ENCODE measurements around the gene TCOF1.

DNA sequence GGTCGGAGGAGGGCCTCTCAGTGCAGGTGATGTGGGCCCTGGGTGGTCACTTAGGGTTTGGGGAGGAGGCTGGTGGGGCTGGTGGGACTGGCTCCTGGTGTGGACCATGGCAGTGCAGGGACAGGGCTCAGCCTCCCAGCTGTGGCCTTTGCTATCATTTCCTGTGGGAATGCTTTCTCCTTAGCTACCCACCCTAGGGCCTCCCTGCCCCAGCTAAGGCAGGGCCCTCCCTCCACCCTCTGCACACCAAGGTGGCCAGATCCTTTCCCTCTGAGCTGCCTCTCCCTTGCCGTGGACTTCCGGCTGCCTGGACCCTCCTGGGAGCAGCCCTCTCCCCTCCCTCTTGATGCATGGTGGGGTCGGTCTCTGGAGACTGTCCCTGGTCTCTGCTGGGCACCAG, 32.1 kb upstream of the TCOF1 start:
- TF ChIP-seq, protein P1, sequence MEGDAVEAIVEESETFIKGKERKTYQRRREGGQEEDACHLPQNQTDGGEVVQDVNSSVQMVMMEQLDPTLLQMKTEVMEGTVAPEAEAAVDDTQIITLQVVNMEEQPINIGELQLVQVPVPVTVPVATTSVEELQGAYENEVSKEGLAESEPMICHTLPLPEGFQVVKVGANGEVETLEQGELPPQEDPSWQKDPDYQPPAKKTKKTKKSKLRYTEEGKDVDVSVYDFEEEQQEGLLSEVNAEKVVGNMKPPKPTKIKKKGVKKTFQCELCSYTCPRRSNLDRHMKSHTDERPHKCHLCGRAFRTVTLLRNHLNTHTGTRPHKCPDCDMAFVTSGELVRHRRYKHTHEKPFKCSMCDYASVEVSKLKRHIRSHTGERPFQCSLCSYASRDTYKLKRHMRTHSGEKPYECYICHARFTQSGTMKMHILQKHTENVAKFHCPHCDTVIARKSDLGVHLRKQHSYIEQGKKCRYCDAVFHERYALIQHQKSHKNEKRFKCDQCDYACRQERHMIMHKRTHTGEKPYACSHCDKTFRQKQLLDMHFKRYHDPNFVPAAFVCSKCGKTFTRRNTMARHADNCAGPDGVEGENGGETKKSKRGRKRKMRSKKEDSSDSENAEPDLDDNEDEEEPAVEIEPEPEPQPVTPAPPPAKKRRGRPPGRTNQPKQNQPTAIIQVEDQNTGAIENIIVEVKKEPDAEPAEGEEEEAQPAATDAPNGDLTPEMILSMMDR (IDR thresholded peaks at IDR 0.05; ENCODE audit: insufficient read depth, low read length): no peak
- no peak for TF ChIP-seq GABPA (IDR thresholded peaks at IDR 0.05; ENCODE audit: low read depth)
- TF ChIP-seq, protein P2, sequence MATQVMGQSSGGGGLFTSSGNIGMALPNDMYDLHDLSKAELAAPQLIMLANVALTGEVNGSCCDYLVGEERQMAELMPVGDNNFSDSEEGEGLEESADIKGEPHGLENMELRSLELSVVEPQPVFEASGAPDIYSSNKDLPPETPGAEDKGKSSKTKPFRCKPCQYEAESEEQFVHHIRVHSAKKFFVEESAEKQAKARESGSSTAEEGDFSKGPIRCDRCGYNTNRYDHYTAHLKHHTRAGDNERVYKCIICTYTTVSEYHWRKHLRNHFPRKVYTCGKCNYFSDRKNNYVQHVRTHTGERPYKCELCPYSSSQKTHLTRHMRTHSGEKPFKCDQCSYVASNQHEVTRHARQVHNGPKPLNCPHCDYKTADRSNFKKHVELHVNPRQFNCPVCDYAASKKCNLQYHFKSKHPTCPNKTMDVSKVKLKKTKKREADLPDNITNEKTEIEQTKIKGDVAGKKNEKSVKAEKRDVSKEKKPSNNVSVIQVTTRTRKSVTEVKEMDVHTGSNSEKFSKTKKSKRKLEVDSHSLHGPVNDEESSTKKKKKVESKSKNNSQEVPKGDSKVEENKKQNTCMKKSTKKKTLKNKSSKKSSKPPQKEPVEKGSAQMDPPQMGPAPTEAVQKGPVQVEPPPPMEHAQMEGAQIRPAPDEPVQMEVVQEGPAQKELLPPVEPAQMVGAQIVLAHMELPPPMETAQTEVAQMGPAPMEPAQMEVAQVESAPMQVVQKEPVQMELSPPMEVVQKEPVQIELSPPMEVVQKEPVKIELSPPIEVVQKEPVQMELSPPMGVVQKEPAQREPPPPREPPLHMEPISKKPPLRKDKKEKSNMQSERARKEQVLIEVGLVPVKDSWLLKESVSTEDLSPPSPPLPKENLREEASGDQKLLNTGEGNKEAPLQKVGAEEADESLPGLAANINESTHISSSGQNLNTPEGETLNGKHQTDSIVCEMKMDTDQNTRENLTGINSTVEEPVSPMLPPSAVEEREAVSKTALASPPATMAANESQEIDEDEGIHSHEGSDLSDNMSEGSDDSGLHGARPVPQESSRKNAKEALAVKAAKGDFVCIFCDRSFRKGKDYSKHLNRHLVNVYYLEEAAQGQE (IDR thresholded peaks at IDR 0.05; ENCODE audit: insufficient replicate concordance, low read depth): no peak
